PC-9 (cell line): Measurements from ENCODE around the gene DNAI1.

Experiments
- EZH2 ChIP-seq: fragments of 200-600 bp; sonication (generic); IDR thresholded peaks from 2 replicates; pipeline ENCODE4 v1.8.0; 2017; ENCODE audit warnings: antibody characterized with exemption, low read depth
- TF ChIP-seq, protein P1 (sequence below): fragments of 200-600 bp; sonication (generic); conservative IDR thresholded peaks from 2 replicates; pipeline ENCODE4 v1.6.1; 2017; ENCODE audit warnings: mixed run types, antibody characterized with exemption, mild to moderate bottlenecking, moderate library complexity

- TF ChIP-seq, protein P1, sequence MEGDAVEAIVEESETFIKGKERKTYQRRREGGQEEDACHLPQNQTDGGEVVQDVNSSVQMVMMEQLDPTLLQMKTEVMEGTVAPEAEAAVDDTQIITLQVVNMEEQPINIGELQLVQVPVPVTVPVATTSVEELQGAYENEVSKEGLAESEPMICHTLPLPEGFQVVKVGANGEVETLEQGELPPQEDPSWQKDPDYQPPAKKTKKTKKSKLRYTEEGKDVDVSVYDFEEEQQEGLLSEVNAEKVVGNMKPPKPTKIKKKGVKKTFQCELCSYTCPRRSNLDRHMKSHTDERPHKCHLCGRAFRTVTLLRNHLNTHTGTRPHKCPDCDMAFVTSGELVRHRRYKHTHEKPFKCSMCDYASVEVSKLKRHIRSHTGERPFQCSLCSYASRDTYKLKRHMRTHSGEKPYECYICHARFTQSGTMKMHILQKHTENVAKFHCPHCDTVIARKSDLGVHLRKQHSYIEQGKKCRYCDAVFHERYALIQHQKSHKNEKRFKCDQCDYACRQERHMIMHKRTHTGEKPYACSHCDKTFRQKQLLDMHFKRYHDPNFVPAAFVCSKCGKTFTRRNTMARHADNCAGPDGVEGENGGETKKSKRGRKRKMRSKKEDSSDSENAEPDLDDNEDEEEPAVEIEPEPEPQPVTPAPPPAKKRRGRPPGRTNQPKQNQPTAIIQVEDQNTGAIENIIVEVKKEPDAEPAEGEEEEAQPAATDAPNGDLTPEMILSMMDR: no peak
- TF ChIP-seq EZH2: no peak
Observed at GRCh38 chr9:34568133-34568532, 109.5 kb downstream of the DNAI1 start.
